ENCODE measurements around the gene PCAT7.

The PCAT7 gene

DNA sequence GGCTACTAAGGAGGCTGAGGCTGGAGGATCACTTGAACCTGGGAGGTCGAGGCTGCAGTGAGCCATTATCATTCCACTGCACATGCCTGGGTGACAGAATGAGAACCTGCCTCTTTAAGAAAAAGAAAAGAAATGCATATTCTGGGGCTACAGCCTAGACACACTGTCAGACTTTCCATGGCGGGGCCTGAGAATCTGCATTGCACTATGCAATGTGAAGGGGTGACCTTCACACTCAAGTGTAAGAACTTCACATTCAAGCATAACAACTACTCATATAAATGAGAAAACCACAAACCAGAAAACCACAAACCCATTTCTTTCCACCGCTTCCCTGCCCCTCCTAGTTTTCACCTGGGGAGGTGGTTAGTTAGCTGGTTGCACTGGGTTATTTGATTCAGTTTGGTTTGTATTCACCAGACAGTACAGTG, 56.8 kb downstream of the PCAT7 start:
- Histone ChIP-seq H2BK12ac (ENCODE audit: low read length in 2 of 2) (no peak overlapping the region), H3K23ac (ENCODE audit: low read length in 2 of 2) (no peak overlapping the region), H2AFZ (ENCODE audit: low read depth, low read length) (no peak overlapping the region), H3K18ac (ENCODE audit: low read depth in 1 of 2, low read length in 2 of 2) (no peak overlapping the region), H3K4ac (ENCODE audit: low read depth in 1 of 2, low read length in 2 of 2) (no peak overlapping the region), H2AK5ac (ENCODE audit: low read length, severe bottlenecking) (no peak overlapping the region), H2BK15ac (ENCODE audit: low read depth, poor library complexity, severe bottlenecking) (no peak overlapping the region), H4K91ac (ENCODE audit: low read length) (no peak overlapping the region), H3K4me1 (ENCODE audit: control insufficient read depth, insufficient read depth, low read depth, low read length) (peaks cover 2% of the 10 kb centered on the region), H3K4me3 (ENCODE audit: insufficient read depth in 1 of 2, low read depth in 1 of 2, low read length in 2 of 2) (no peak overlapping the region), H3K9ac (ENCODE audit: low read length) (no peak overlapping the region), H3K27ac (ENCODE audit: low read length, poor library complexity, severe bottlenecking) (no peak overlapping the region), H3K9me3 (ENCODE audit: control insufficient read depth, low read length) (no peaks in the 10 kb centered on the region), H2BK120ac (ENCODE audit: low read depth, low read length) (no peak overlapping the region), H3K27me3 (ENCODE audit: control insufficient read depth in 1 of 2, insufficient read depth in 1 of 2, low read length in 2 of 2) (peaks cover 24 to 26% of the 10 kb centered on the region in 2 experiments), H3K4me2 (ENCODE audit: low read length, poor library complexity, severe bottlenecking) (no peak overlapping the region), H3K36me3 (ENCODE audit: control insufficient read depth in 1 of 2, insufficient read depth in 2 of 2, low read depth in 1 of 2, low read length in 2 of 2) (no peaks in the 10 kb centered on the region), H3K79me1 (replicated peaks; ENCODE audit: low read length, poor library complexity, severe bottlenecking) (no peaks in the 10 kb centered on the region), H4K8ac (ENCODE audit: low read length) (no peak overlapping the region), H3K14ac (ENCODE audit: low read length in 2 of 2) (no peak overlapping the region), H2BK5ac (ENCODE audit: low read depth, low read length, poor library complexity, severe bottlenecking) (no peak overlapping the region)
- DNase-seq, result no peak
- 83% methylated on average over 2 of the region's 3 CpGs for WGBS

DNA sequence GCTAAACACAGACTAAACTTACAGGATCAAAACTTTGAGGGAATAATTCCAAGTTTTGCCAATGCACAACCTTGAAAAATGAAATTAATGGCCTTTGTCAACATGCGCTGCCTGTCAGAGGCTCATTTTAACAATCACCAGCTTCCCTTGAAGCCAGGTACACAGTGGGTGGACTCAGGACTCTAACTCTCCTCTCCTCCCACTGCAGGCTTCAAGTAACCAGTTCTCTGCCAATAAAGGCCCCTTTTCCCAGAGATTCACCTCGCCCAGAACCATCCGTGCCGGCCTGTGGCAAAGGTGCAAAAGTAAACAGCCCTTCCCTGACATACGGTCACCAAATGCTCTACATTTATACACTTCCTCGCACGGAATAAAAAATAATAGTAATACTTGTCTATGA, 57.2 kb downstream of the PCAT7 start:
- no peaks in the 10 kb centered on the region for H3K36me3 ChIP-seq (ENCODE audit: control insufficient read depth in 1 of 2, insufficient read depth in 2 of 2, low read depth in 1 of 2, low read length in 2 of 2)
- peaks cover 2% of the 10 kb centered on the region for H3K4me1 ChIP-seq (ENCODE audit: control insufficient read depth, insufficient read depth, low read depth, low read length)
- no peak overlapping the region for H3K23ac ChIP-seq (ENCODE audit: low read length in 2 of 2)
- no peak overlapping the region for H2AK5ac ChIP-seq (ENCODE audit: low read length, severe bottlenecking)
- no peak overlapping the region for H2BK120ac ChIP-seq (ENCODE audit: low read depth, low read length)
- H3K4me3 ChIP-seq (ENCODE audit: insufficient read depth in 1 of 2, low read depth in 1 of 2, low read length in 2 of 2), result no peak overlapping the region
- H3K14ac ChIP-seq (ENCODE audit: low read length in 2 of 2), result no peak overlapping the region
- H3K4me2 ChIP-seq (ENCODE audit: low read length, poor library complexity, severe bottlenecking), result no peak overlapping the region
- no peaks in the 10 kb centered on the region for H3K79me1 ChIP-seq (replicated peaks; ENCODE audit: low read length, poor library complexity, severe bottlenecking)
- H3K4ac ChIP-seq (ENCODE audit: low read depth in 1 of 2, low read length in 2 of 2), result no peak overlapping the region
- H2BK5ac ChIP-seq (ENCODE audit: low read depth, low read length, poor library complexity, severe bottlenecking), result no peak overlapping the region
- H3K27me3 ChIP-seq (ENCODE audit: control insufficient read depth in 1 of 2, insufficient read depth in 1 of 2, low read length in 2 of 2), result peaks cover 20 to 22% of the 10 kb centered on the region in 2 experiments
- H3K9ac ChIP-seq (ENCODE audit: low read length), result no peak overlapping the region
- H2BK12ac ChIP-seq (ENCODE audit: low read length in 2 of 2), result no peak overlapping the region
- DNase-seq, result no peak
- no peak overlapping the region for H2AFZ ChIP-seq (ENCODE audit: low read depth, low read length)
- no peak overlapping the region for H4K8ac ChIP-seq (ENCODE audit: low read length)
- H3K27ac ChIP-seq (ENCODE audit: low read length, poor library complexity, severe bottlenecking), result no peak overlapping the region
- H3K18ac ChIP-seq (ENCODE audit: low read depth in 1 of 2, low read length in 2 of 2), result no peak overlapping the region
- no peaks in the 10 kb centered on the region for H3K9me3 ChIP-seq (ENCODE audit: control insufficient read depth, low read length)
- WGBS, result 87% methylated on average over 7 of the region's 7 CpGs
- H2BK15ac ChIP-seq (ENCODE audit: low read depth, poor library complexity, severe bottlenecking), result no peak overlapping the region
- H4K91ac ChIP-seq (ENCODE audit: low read length), result no peak overlapping the region

DNA sequence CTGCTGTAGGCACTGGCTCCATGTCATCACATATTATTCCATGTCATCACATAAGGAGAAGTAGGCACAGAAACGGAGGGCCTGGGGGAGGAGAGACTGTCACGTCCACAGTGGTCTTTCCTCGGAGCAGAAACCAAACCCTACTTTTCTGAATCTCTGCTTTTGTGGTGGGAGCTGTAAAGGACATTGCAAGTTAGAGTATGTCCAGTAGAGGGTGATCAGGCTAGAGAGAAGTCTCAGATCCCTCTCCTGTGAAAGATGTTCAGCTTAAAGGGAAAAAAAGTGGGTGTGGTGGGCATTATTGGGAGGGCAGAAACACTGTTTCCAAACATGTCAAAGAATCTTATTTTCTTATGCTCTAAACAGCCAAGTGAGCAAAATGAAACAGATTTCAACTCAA, 58.1 kb downstream of the PCAT7 start:
- no peak for DNase-seq
- H3K27ac ChIP-seq (ENCODE audit: low read length, poor library complexity, severe bottlenecking), result no peak overlapping the region
- H3K9ac ChIP-seq (ENCODE audit: low read length), result no peak overlapping the region
- H3K18ac ChIP-seq (ENCODE audit: low read depth in 1 of 2, low read length in 2 of 2), result no peak overlapping the region
- no peak overlapping the region for H2BK120ac ChIP-seq (ENCODE audit: low read depth, low read length)
- WGBS, result 84% methylated on average over 3 of the region's 3 CpGs
- H3K79me1 ChIP-seq (replicated peaks; ENCODE audit: low read length, poor library complexity, severe bottlenecking), result no peaks in the 10 kb centered on the region
- peaks cover 14 to 15% of the 10 kb centered on the region in 2 experiments for H3K27me3 ChIP-seq (ENCODE audit: control insufficient read depth in 1 of 2, insufficient read depth in 1 of 2, low read length in 2 of 2)
- H3K4me3 ChIP-seq (ENCODE audit: insufficient read depth in 1 of 2, low read depth in 1 of 2, low read length in 2 of 2), result no peak overlapping the region
- no peak overlapping the region for H3K4me2 ChIP-seq (ENCODE audit: low read length, poor library complexity, severe bottlenecking)
- no peak overlapping the region for H2AK5ac ChIP-seq (ENCODE audit: low read length, severe bottlenecking)
- H3K4ac ChIP-seq (ENCODE audit: low read depth in 1 of 2, low read length in 2 of 2), result no peak overlapping the region
- no peak overlapping the region for H2BK15ac ChIP-seq (ENCODE audit: low read depth, poor library complexity, severe bottlenecking)
- H4K8ac ChIP-seq (ENCODE audit: low read length), result no peak overlapping the region
- H4K91ac ChIP-seq (ENCODE audit: low read length), result no peak overlapping the region
- H3K23ac ChIP-seq (ENCODE audit: low read length in 2 of 2), result no peak overlapping the region
- H3K9me3 ChIP-seq (ENCODE audit: control insufficient read depth, low read length), result no peaks in the 10 kb centered on the region
- no peak overlapping the region for H2AFZ ChIP-seq (ENCODE audit: low read depth, low read length)
- H3K4me1 ChIP-seq (ENCODE audit: control insufficient read depth, insufficient read depth, low read depth, low read length), result peaks cover 1% of the 10 kb centered on the region
- H3K36me3 ChIP-seq (ENCODE audit: control insufficient read depth in 1 of 2, insufficient read depth in 2 of 2, low read depth in 1 of 2, low read length in 2 of 2), result no peaks in the 10 kb centered on the region
- no peak overlapping the region for H3K14ac ChIP-seq (ENCODE audit: low read length in 2 of 2)
- no peak overlapping the region for H2BK5ac ChIP-seq (ENCODE audit: low read depth, low read length, poor library complexity, severe bottlenecking)
- H2BK12ac ChIP-seq (ENCODE audit: low read length in 2 of 2), result no peak overlapping the region

DNA sequence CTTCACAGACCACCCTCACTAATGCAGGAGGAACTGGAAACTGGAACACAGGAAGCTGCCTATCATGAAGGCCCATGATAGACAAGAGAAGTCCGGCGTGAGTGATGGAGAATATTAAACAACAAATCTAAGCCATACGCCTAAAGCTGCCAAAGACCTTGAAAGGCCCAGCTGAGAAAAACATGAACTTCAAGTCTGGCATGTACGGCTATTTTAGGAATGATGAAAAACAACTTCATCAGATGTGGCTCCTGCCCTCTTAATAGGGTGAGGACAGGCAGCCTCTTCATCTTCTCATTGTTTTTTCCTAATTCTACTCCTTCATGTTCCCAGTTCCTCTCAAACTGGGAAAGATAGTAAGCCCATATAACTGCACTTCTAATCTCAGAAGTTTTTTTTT, 64.1 kb downstream of the PCAT7 start:
- no peaks in the 10 kb centered on the region for H3K9me3 ChIP-seq (ENCODE audit: control insufficient read depth, low read length)
- H2AFZ ChIP-seq (ENCODE audit: low read depth, low read length), result no peak overlapping the region
- H3K4me3 ChIP-seq (ENCODE audit: insufficient read depth in 1 of 2, low read depth in 1 of 2, low read length in 2 of 2), result no peak overlapping the region
- H2BK120ac ChIP-seq (ENCODE audit: low read depth, low read length), result no peak overlapping the region
- no peaks in the 10 kb centered on the region for H3K79me1 ChIP-seq (replicated peaks; ENCODE audit: low read length, poor library complexity, severe bottlenecking)
- H4K91ac ChIP-seq (ENCODE audit: low read length), result no peak overlapping the region
- H3K9ac ChIP-seq (ENCODE audit: low read length), result no peak overlapping the region
- no peak overlapping the region for H3K14ac ChIP-seq (ENCODE audit: low read length in 2 of 2)
- H2BK15ac ChIP-seq (ENCODE audit: low read depth, poor library complexity, severe bottlenecking), result no peak overlapping the region
- H3K23ac ChIP-seq (ENCODE audit: low read length in 2 of 2), result no peak overlapping the region
- no peak overlapping the region for H3K4ac ChIP-seq (ENCODE audit: low read depth in 1 of 2, low read length in 2 of 2)
- H3K4me2 ChIP-seq (ENCODE audit: low read length, poor library complexity, severe bottlenecking), result no peak overlapping the region
- no peak overlapping the region for H3K27ac ChIP-seq (ENCODE audit: low read length, poor library complexity, severe bottlenecking)
- peaks cover 0 to 3% of the 10 kb centered on the region in 2 experiments for H3K27me3 ChIP-seq (ENCODE audit: control insufficient read depth in 1 of 2, insufficient read depth in 1 of 2, low read length in 2 of 2)
- no peak overlapping the region for H2BK12ac ChIP-seq (ENCODE audit: low read length in 2 of 2)
- H3K18ac ChIP-seq (ENCODE audit: low read depth in 1 of 2, low read length in 2 of 2), result no peak overlapping the region
- no peak overlapping the region for H2BK5ac ChIP-seq (ENCODE audit: low read depth, low read length, poor library complexity, severe bottlenecking)
- no peak overlapping the region for H4K8ac ChIP-seq (ENCODE audit: low read length)
- H3K36me3 ChIP-seq (ENCODE audit: control insufficient read depth in 1 of 2, insufficient read depth in 2 of 2, low read depth in 1 of 2, low read length in 2 of 2), result no peaks in the 10 kb centered on the region
- DNase-seq, result no peak
- no peak overlapping the region for H2AK5ac ChIP-seq (ENCODE audit: low read length, severe bottlenecking)
- WGBS, result 90% methylated on average over 4 of the region's 4 CpGs
- no peaks in the 10 kb centered on the region for H3K4me1 ChIP-seq (ENCODE audit: control insufficient read depth, insufficient read depth, low read depth, low read length)

Measured in mesenchymal stem cell (in vitro differentiated cells and primary cell).